IMR-90 (cell line): ENCODE measurements around the gene PRIMA1. TPM values are rescaled to one million over a fixed set of nuclear protein-coding genes. Genes with fewer than 3 reads are reported as not detected.

Source experiments
- ATAC-seq: fragments of 200-7000 bp; cut with Tn5 transposase; 2 replicates; pipeline ENCODE4 v1.9.1; 2020; ENCODE audit warnings: low read depth, mild to moderate bottlenecking, moderate library complexity
- BruUV-seq: library from RNA; stranded (reverse); fragments of 400-500 nt; replicated peaks from 2 replicates; lab custom pipeline; 2021; lab: Mats Ljungman, UMichigan
- CTCF ChIA-PET: fragments of 300-600 bp; formaldehyde crosslinking; extraction: SDS; loops from one replicate; lab custom pipeline; 2021; ENCODE audit warnings: antibody characterized with exemption; lab: Yijun Ruan, JAX
- POLR2A ChIA-PET: fragments of 300-600 bp; sonication (Branson Sonifier 250); formaldehyde crosslinking; loops from one replicate; lab custom pipeline; 2022; ENCODE audit warnings: antibody characterized with exemption; ENCODE audit not compliant: unreplicated experiment; lab: Charles Lee
- DNase-seq: peaks from one replicate; pipeline ENCODE4 v3.0.0; 2013
- H2AFZ ChIP-seq: replicated peaks from 2 replicates; pipeline ENCODE3; 2013; ENCODE audit warnings: low read length, mild to moderate bottlenecking; ENCODE audit not compliant: poor library complexity
- H2AK5ac ChIP-seq: 2 replicates; pipeline ENCODE4 v1.6.1; 2013; ENCODE audit warnings: low read depth, low read length, inconsistent platforms
- H2AK9ac ChIP-seq: replicated peaks from 2 replicates; pipeline ENCODE3; 2013; ENCODE audit warnings: mild to moderate bottlenecking, low read depth, low read length, moderate library complexity; ENCODE audit not compliant: poor library complexity
- H2BK120ac ChIP-seq: 2 replicates; pipeline ENCODE4 v1.6.1; 2013; ENCODE audit warnings: low read depth, low read length, inconsistent platforms
- H2BK15ac ChIP-seq: 3 replicates; pipeline ENCODE4 v1.6.1; 2013; ENCODE audit warnings: low read depth, low read length, inconsistent platforms
- H2BK20ac ChIP-seq: 2 replicates; pipeline ENCODE4 v1.6.1; 2013; ENCODE audit warnings: low read depth, mild to moderate bottlenecking, inconsistent platforms, low read length, moderate library complexity
- H2BK5ac ChIP-seq: 2 replicates; pipeline ENCODE4 v1.6.1; 2013; ENCODE audit warnings: mild to moderate bottlenecking, low read depth, low read length, inconsistent platforms; ENCODE audit not compliant: poor library complexity, severe bottlenecking
- H3K14ac ChIP-seq: replicated peaks from 2 replicates; pipeline ENCODE4 v1.6.1; 2013; ENCODE audit warnings: low read depth, low read length, inconsistent platforms
- H3K18ac ChIP-seq: 2 replicates; pipeline ENCODE4 v1.6.1; 2013; ENCODE audit warnings: low read depth, low read length, control low read depth
- H3K23ac ChIP-seq: 2 replicates; pipeline ENCODE4 v1.6.1; 2013; ENCODE audit warnings: low read depth, low read length, inconsistent platforms
- H3K27ac ChIP-seq: 2 replicates; pipeline ENCODE4 v1.5.1; 2013; ENCODE audit warnings: mild to moderate bottlenecking, control low read depth, low read length; ENCODE audit not compliant: insufficient read depth
- H3K27me3 ChIP-seq: 2 replicates; pipeline ENCODE4 v1.6.1; 2013; ENCODE audit warnings: low read length; ENCODE audit not compliant: control insufficient read depth, insufficient read depth
- H3K36me3 ChIP-seq: 2 replicates; pipeline ENCODE4 v1.6.1; 2013; ENCODE audit warnings: low read length, mixed read lengths; ENCODE audit not compliant: control insufficient read depth, insufficient read depth
- H3K4ac ChIP-seq: 2 replicates; pipeline ENCODE4 v1.6.1; 2013; ENCODE audit warnings: low read depth, low read length, inconsistent platforms
- H3K4me1 ChIP-seq: 2 replicates; pipeline ENCODE4 v1.6.1; 2013; ENCODE audit warnings: low read length, mixed read lengths; ENCODE audit not compliant: control insufficient read depth, insufficient read depth
- H3K4me2 ChIP-seq: 2 replicates; pipeline ENCODE4 v1.6.1; 2013; ENCODE audit warnings: low read depth, mild to moderate bottlenecking, control low read depth, low read length, moderate library complexity
- H3K4me3 ChIP-seq: 2 replicates; pipeline ENCODE4 v1.5.1; 2013; ENCODE audit warnings: low read depth, mild to moderate bottlenecking, control low read depth, low read length, moderate library complexity; ENCODE audit not compliant: insufficient read depth
- H3K56ac ChIP-seq: 2 replicates; pipeline ENCODE4 v1.6.1; 2013; ENCODE audit warnings: low read length, inconsistent platforms; ENCODE audit not compliant: insufficient read depth; ENCODE audit errors: extremely low read depth
- H3K79me1 ChIP-seq, 2 experiments: 2 replicates each; pipeline ENCODE4 v1.6.1; 2013; ENCODE audit warnings: low read length in 2 of 2, inconsistent platforms in 1 of 2, low read depth in 1 of 2
- H3K9ac ChIP-seq: 2 replicates; pipeline ENCODE4 v1.6.1; 2013; ENCODE audit warnings: low read depth, low read length, control low read depth
- H3K9me1 ChIP-seq: 2 replicates; pipeline ENCODE4 v1.6.1; 2013; ENCODE audit warnings: low read length, inconsistent platforms; ENCODE audit not compliant: insufficient read depth
- H3K9me3 ChIP-seq: 2 replicates; pipeline ENCODE4 v1.6.1; 2013; ENCODE audit warnings: low read length; ENCODE audit not compliant: control insufficient read depth, insufficient read depth
- H4K20me1 ChIP-seq: 2 replicates; pipeline ENCODE4 v1.6.1; 2013; ENCODE audit warnings: low read length, inconsistent platforms; ENCODE audit not compliant: insufficient read depth
- H4K5ac ChIP-seq: 2 replicates; pipeline ENCODE4 v1.6.1; 2013; ENCODE audit warnings: mild to moderate bottlenecking, low read depth, low read length, control low read depth
- H4K8ac ChIP-seq, 2 experiments: 2 replicates each; pipeline ENCODE4 v1.6.1; 2013; ENCODE audit warnings: low read depth in 2 of 2, low read length in 2 of 2, control low read depth in 1 of 2, inconsistent platforms in 1 of 2
- H4K91ac ChIP-seq: 2 replicates; pipeline ENCODE4 v1.6.1; 2013; ENCODE audit warnings: low read depth, low read length, inconsistent platforms; ENCODE audit not compliant: insufficient read depth
- POLR2A ChIP-seq: IDR thresholded peaks from 2 replicates; pipeline ENCODE4 v1.6.1; 2012; ENCODE audit warnings: mild to moderate bottlenecking, low read depth, low read length
- SMC3 ChIP-seq: fragments of 150-350 bp; IDR thresholded peaks from 2 replicates; pipeline ENCODE4 v1.6.1; 2016; ENCODE audit warnings: low read depth, mild to moderate bottlenecking, antibody characterized with exemption, low read length, moderate library complexity
- dilution Hi-C: fragments of 300-500 bp; cut with HindIII; formaldehyde crosslinking; loops from one replicate; pipeline ENCODE4 v1.14.3; 2018; ENCODE audit warnings: low sequenced_read_pairs; ENCODE audit not compliant: unreplicated experiment
- in situ Hi-C: fragments of 300-500 bp; cut with MboI; formaldehyde crosslinking; loops from 3 replicates; pipeline ENCODE4 v1.14.3; 2019; ENCODE audit warnings: low sequenced_read_pairs, inconsistent platforms, mixed read lengths
- intact Hi-C: fragments of 100-400 bp; cut with micrococcal nuclease; formaldehyde crosslinking; loops from 2 replicates; pipeline ENCODE4 v1.10.0; 2022
- polyA plus RNA-seq, 3 experiments: library from polyadenylated mRNA; depleted of rRNA; stranded (reverse); fragments of >200 nt; gene quantifications; 2 replicates each; pipeline ENCODE4 v1.2.3, GENCODE V29; 2012; ENCODE audit warnings: low replicate concordance in 1 of 3
- total RNA-seq: library from RNA; depleted of rRNA; stranded (reverse); fragments of >200 nt; gene quantifications from 2 replicates; pipeline ENCODE4 v1.2.3, GENCODE V29; 2012

The PRIMA1 gene
- total and polyA plus RNA-seq, 2 of the 4 experiments (the other 2 are of a cell fraction), result not detected

- Histone ChIP-seq H2BK20ac (no peak overlapping the region), H2AFZ (no peak overlapping the region), H3K9me1 (no peaks in the 10 kb centered on the region), H3K23ac (no peak overlapping the region), H3K4me2 (no peak overlapping the region), H3K18ac (no peak overlapping the region), H3K4me1 (no peaks in the 10 kb centered on the region), H3K27me3 (no peaks in the 10 kb centered on the region), H2BK15ac (no peak overlapping the region), H3K27ac (no peak overlapping the region), H3K9ac (no peak overlapping the region), H3K14ac (no peak overlapping the region), H2AK5ac (no peak overlapping the region), H3K4ac (no peak overlapping the region), H2AK9ac (no peak overlapping the region), H3K79me1 (no peaks in the 10 kb centered on the region), H3K4me3 (no peak overlapping the region), H2BK5ac (no peak overlapping the region), H4K8ac (no peak overlapping the region), H4K91ac (no peak overlapping the region), H3K56ac (no peak overlapping the region), H3K36me3 (no peaks in the 10 kb centered on the region), H2BK120ac (no peak overlapping the region), H4K20me1 (no peaks in the 10 kb centered on the region), H4K5ac (no peak overlapping the region), H3K9me3 (peaks cover 2% of the 10 kb centered on the region; the same call in 1 of the 2 replicates)
- dilution Hi-C loops, result no loop called here
- in situ Hi-C loops, result no loop called here
- ChIA-PET CTCF (no interaction called here), POLR2A (no interaction called here)
- intact Hi-C loops, result no loop called here
- TF ChIP-seq POLR2A, result no peak
- no peak for TF ChIP-seq SMC3
- ATAC-seq (no peak), DNase-seq (no peak)
- no TSS peak for BruUV-seq
Observed at GRCh38 chr14:93675651-93676050, 112.6 kb downstream of the PRIMA1 start.
